ENCODE results near the gene MORC3. TPM values are rescaled to one million over a fixed set of nuclear protein-coding genes. Genes with fewer than 3 reads are reported as not detected.

The MORC3 gene
- total and polyA plus RNA-seq, 12 donors, result 5.5 to 21.2 (median 16.0) TPM

GRCh38 chr21:36411301-36411700 is 91.3 kb downstream of the MORC3 start:
- no peaks in the 10 kb centered on the region for H3K27me3 ChIP-seq
- 97% methylated on average over 10 of the region's 10 CpGs for WGBS, 2 donors
- no peaks in the 10 kb centered on the region for H3K9me3 ChIP-seq
- TF ChIP-seq CTCF (IDR thresholded peaks at IDR 0.05), result no peak
- H3K4me3 ChIP-seq, result no peak overlapping the region
- peaks cover 0 to 44% (median 0%) of the 10 kb centered on the region in 9 donors for H3K36me3 ChIP-seq
- no peak for ATAC-seq
- H3K27ac ChIP-seq, result no peak overlapping the region
- intact Hi-C loops (cut with DNase I), result no loop called here
- H3K4me1 ChIP-seq, result no peaks in the 10 kb centered on the region
- no peak for DNase-seq

DNA sequence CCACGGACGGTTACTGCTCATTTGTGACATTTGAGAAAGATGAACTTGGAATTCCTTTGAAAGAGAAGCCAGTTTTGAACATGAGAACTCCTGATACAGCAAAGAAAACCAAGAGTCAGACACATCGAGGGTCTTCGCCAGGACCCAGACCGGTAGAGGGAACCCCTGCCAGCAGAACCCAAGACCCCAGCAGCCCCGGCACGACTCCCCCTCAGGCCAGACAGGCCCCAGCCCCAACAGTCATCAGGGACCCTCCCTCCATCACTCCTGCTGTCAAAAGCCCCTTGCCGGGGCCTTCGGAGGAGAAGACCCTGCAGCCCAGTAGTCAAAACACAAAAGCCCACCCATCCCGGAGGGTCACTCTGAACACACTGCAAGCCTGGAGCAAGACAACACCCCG is 92.9 kb downstream of the MORC3 start:
- H3K27ac ChIP-seq, result no peak overlapping the region
- ATAC-seq (no peak), DNase-seq (no peak)
- no peaks in the 10 kb centered on the region for H3K27me3 ChIP-seq
- H3K4me3 ChIP-seq, result no peak overlapping the region
- no peaks in the 10 kb centered on the region for H3K4me1 ChIP-seq
- TF ChIP-seq CTCF (IDR thresholded peaks at IDR 0.05), result no peak
- intact Hi-C loops (cut with DNase I), result no loop called here
- H3K36me3 ChIP-seq, result peaks cover 0 to 38% (median 0%) of the 10 kb centered on the region in 9 donors
- 96 to 98% methylated on average over 11 of the region's 11 CpGs for WGBS, 2 donors
- no peaks in the 10 kb centered on the region for H3K9me3 ChIP-seq

- 90 to 91% methylated on average over 6 of the region's 6 CpGs for WGBS, 2 donors
- no peak for TF ChIP-seq CTCF (IDR thresholded peaks at IDR 0.05)
- Histone ChIP-seq H3K4me3 (no peak overlapping the region), H3K27ac (no peak overlapping the region), H3K27me3 (no peaks in the 10 kb centered on the region), H3K36me3 (peaks cover 0 to 38% (median 0%) of the 10 kb centered on the region in 9 donors), H3K9me3 (no peaks in the 10 kb centered on the region), H3K4me1 (peaks cover 0 to 8% (median 4%) of the 10 kb centered on the region in 9 donors)
- DNase-seq (no peak), ATAC-seq (no peak)
- intact Hi-C loops (cut with DNase I), result loop anchor here in 1 of 10 donors (5.0 kb wide), 1 partner anchor 1252 kb away; no protein-coding TSS in a partner anchor
Measured at GRCh38 chr21:36415375-36415774, 95.4 kb downstream of the MORC3 start.

GRCh38 chr21:36419241-36419640 is 99.2 kb downstream of the MORC3 start:
- WGBS, 2 donors, result 85 to 92% methylated on average over 14 of the region's 14 CpGs
- Histone ChIP-seq H3K4me3 (no peak overlapping the region), H3K9me3 (no peaks in the 10 kb centered on the region), H3K27ac (no peak overlapping the region), H3K36me3 (peaks cover 0 to 17% (median 0%) of the 10 kb centered on the region in 9 donors), H3K27me3 (no peaks in the 10 kb centered on the region), H3K4me1 (peaks cover 0 to 17% (median 13%) of the 10 kb centered on the region in 9 donors)
- no peak for ATAC-seq
- intact Hi-C loops (cut with DNase I), result loop anchor here in 1 of 10 donors (5.0 kb wide), 1 partner anchor 1248 kb away; no protein-coding TSS in a partner anchor
- DNase-seq, result no peak
- no peak for TF ChIP-seq CTCF (IDR thresholded peaks at IDR 0.05)
